Stimulated activated CD8-positive, alpha-beta memory T cell treated with anti-CD3 and anti-CD28 coated beads, Interleukin-4, amount 100 ng/mL, for 48 hours (primary cell): ENCODE results near the gene LGALS9B.
"Not testable (repeated sequence)": the region's sequence is repeated elsewhere in the genome, so short reads cannot be mapped to it uniquely, and the experiment has no call there.

Source experiments
- DNase-seq: peaks from one replicate; pipeline ENCODE4 v3.0.0-alpha.2; 2020

LGALS9B gene

DNA sequence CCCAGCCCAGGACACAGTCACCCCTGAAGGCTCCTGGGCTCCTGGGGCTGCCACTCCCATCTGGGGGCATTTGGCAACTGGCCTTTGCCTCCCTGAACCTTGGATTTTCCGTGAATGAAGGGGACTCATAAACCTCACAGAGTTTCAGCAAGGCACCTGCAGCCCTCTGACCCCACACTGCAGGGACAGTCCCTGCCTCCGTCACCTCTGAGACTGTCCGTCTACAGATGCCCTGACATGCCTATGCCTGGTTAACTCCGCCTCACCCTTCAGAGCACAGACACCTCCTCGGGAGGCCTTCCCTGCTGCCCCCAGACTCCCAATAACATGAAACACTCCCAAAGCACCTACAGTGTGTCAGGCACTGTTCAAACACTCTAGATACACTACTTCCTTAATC, 786 bp downstream of the LGALS9B start:
- DNase-seq, result not testable (repeated sequence)

DNA sequence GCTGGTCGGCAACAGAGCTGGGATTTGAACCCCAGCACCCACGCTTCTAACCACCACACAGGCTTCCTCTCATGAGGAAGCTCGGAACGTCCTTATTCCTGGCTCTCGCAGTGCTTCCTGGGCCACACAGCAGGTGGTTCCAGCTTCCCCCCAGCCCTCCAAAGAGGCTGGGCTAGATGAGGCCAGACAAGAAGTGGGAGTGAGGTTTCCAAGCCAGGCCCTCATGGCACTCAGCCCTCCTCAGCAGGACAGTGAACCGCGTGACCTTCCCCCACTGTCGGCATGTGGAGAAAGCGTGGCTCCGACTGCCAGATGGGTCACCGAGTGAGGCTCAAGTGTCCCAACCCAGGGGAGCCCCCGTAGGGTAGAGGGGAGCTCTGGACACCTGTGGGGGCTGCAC, 1.8 kb downstream of the LGALS9B start:
- DNase-seq, result not testable (repeated sequence)

DNA sequence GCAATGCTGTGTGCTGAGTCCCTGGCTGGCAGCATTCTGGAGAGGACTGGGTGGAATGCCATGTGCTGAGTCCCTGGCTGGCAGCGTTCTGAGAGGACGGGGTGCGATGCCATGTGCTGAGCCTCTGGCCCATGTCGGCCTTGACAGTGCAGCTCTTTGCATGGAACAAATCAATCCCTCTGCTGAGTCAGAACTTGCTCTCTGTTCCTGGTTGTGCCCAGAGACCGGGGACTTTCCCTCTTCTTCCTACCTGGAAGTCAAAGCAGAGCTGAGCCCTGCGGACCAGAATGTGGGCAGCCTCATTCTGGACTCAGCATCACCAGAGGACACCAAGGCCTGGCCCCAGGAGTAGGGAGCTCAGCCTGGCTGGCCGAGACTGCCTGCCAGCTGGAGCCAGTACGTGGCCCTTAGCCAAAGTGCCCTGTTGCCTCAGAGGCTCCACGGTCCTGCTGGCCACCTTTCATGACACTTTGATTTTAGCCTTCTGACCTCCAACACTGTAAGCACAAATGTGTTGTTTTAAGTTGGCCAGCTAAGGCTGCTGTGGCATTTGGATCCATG, 2.4 kb downstream of the LGALS9B start:
- DNase-seq, result not testable (repeated sequence)

DNA sequence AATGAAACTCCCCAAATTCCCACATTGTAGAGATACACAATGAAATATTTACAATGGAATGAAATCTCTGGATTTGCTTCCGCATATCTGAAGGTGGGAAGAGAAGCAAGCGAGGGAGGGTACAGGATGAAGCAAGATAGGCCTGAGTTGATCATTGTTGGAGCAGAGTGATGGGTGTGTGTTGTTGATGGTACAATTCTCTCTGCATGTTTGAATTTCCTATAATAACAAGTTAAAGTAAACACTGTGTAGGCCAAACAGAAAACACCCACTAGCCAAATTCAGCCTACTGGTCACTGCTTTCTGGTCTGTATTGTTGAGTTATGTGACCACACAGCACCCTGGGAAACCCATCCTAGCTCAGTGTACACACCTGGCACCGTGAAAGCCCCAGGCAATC, 5.2 kb downstream of the LGALS9B start:
- not testable (repeated sequence) for DNase-seq

DNA sequence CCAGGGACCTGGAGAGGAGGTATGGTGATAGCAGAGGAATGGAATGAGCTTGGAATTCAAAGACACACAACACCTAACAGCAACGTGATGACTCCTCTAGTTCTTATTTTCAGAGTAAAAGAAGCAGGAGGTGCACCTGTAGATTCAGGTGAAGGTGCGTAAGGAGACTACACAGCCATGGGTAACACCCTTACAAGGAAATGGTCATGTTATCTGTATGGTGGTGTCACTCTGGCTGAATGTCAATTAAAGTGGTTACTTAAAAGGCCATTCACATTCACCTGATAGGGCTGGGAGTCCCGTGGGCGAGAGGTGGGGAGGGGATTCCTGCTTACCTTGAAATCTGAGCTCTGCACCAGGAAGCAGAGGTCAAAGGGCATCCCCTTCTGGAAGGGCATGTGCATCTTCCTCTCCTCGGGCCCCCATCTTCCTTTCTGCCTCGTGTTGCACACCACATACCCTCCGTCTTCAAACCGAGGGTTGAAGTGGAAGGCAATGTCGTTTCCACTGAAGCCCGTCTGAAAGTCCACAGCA, 9.4 kb downstream of the LGALS9B start:
- DNase-seq, result not testable (repeated sequence)

DNA sequence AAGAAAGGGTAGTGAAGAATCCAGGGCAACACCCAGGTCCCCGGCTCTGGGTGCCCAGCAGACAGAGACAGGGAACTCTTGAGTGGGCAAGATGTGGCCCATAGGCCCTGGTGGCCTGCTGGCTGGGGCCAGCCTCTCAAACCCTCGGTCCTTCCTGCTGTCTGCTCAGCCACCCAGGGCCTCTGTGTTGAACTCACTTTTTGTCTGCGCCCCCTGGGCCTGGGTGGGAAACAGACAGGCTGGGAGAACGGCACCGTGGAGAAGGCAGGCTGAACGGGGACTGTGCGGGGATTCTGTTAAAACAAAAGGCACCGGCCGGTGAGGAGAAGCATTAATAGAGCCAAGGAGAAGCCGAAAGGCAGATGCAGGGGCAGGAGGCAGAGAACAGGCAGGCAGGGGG, 12.2 kb downstream of the LGALS9B start:
- not testable (repeated sequence) for DNase-seq

DNA sequence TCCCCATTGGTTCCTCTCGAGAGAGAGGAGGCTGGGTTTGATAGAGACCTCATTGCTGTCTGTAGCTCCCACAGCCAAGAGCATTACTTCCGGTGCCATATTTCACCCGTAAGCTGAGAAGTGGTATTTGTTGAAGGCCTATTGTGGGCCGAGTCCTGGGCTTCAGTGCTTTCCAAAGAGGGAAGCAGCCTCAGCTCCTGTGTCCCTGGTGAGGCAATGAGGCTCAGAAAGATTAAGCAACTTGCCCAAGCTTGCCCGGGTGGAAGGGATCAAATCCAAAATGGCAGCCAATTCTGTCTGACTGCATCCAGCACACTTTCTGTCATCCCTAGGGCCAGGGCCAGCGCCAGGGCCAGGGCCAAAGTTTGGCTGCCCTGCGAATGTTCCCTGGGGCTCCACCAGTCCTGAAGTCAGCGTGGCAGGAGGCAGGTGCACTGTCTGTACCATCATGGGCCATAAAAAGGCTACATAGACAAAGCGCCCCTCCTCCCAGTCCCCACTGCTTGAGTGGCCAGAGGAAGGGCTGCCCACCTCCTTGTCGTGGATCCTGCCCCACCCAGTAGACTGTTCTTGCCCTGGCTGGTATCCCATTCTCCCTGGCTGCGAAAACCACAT, 13.4 kb downstream of the LGALS9B start:
- not testable (repeated sequence) for DNase-seq

DNA sequence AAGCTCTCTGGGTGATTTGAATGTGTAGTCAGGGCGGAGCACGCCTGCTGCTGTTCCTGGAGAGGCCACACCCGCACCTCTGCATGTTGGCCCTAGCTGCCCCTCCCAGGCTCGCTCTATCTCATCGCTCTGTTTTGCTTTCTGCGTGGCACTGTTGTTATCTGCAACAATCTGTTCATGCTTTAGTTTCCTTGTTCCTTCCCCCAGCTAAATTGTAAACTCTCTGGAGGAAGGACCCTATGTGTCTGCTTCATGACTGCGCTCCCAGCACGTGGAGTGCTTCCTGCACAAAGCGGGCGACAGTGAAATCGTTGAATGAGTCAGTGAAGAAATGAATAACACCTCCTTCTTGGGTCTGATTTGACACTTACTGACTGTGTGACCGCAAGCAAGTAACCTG, 16.5 kb downstream of the LGALS9B start:
- peak; percentile 42 for DNase-seq

DNA sequence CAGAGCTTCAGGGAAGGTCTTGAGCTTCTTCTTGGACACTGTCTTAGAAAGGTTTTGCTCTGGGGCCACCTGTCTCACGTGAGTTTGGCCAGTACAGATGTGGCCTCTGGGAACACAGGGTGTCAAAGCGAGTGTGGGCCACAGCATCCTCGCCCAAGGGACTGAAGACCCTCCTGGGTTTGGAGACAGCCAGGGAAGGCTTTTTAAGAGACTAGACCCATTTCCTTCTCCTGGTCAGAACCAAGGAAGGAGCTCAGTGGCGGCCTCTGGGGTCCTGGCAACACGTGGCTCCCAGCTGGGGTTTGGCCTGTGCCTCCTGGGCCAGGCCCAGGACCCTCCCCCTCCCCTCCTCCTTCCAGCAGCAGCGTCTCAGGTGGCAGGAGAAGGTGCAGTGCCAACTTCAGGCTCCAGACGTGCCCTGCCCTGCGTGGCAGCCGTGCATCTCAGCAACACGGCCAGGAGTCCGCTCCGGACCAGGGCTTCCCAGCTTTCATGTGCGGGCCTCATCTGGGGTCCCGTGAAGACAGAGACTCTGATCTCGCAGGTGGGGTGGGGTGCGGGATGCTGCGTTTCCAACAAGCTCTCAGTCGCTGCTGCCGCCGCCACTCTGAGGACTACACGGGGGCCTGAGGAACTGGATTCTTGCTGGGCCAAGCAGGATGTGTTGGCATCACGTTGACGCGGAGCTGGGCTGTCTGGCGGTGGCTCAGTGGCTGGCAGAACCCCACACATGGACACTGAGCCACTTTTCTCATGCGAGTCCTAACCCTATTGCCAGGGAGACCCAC, 19.6 kb downstream of the LGALS9B start:
- not testable (repeated sequence) for DNase-seq

DNA sequence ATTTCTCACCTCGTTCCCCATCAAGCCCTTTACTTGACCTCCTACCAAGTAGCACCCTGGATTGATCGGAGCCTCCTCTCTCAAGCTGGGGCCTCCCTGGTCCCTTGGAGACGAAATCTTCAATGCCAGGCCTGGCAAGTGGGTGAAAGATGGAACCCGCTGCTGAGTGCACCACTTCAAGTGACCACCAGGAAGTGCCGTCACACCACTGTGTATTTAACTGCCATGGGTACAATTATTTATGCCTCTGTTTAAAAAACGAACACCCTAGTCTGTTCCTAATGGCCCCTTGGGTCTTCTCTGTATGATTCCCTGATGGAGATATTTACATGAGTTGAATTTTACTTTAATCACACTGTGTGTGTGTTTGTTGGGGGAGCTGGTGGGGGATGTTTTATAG, 20.4 kb downstream of the LGALS9B start:
- not testable (repeated sequence) for DNase-seq

DNA sequence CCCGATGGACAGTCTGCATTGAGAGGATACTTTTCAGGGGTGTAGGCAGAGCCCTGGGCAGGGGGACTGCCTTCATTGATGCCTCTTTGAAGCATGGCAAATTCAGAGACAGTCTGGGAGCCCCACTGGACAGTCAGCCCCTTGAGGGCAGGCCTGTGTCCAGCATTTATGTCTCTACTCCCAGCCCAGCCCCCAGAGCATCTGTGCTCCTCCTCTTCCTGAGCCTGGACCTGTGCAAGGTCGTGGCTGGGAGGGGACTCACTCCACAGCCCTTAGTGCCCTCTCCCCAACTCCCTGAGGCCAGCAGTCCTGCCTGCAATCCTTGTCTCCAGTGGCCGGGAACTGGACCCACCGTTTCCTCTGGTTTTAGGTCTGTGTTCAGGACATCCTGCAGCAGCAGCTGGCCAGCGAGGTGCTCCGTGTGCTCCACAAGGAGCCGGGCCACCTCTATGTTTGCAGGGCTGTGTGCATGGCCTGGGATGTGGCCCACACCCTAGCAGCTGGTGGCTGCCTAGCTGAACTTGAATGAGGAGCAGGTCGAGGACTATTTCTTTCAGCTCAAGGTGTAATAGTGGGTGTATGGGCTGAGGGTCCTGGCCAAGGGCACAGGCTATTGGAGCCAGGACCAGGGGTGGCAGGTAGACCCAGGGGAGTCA, 22.6 kb downstream of the LGALS9B start:
- not testable (repeated sequence) for DNase-seq

DNA sequence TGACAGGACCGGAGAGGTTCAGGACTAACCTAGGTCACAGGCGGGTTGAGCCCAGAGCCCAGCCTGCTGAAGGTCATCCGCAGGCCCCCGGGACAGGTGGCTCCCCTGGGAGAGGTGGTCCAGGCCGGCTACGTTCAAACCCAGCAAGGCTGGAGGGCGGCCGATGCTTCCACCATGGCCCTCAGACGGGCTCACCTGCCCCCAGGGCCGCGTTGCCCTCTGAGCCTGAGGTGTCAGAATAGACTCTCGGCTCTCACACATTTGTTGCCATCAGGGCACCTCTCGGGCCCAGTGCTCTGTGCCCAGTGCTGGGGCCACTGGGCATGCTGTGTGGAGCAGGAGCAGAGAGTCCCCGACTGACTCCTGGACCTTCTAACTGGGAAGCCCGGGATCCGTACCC, 23.2 kb downstream of the LGALS9B start:
- not testable (repeated sequence) for DNase-seq

DNA sequence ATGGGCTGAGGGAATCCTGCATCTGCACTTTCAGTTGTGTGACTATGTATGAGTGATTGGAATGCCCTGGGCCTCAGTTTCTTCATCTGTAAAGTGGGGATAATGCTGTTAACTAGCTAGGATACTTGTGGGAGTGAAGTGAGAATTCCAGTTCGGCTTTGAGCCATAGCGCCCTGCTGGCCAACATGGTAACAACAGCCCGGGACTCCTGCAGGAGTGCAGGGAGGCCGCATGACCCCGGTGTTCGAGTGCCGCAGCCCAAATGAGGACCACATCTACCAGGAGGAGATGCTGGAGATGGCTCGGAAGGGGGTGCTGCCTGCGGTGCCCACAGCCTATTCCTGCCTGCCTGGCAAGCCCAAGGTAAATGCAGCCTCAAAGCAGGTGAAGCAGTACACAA, 23.7 kb downstream of the LGALS9B start:
- DNase-seq, result not testable (repeated sequence)

DNA sequence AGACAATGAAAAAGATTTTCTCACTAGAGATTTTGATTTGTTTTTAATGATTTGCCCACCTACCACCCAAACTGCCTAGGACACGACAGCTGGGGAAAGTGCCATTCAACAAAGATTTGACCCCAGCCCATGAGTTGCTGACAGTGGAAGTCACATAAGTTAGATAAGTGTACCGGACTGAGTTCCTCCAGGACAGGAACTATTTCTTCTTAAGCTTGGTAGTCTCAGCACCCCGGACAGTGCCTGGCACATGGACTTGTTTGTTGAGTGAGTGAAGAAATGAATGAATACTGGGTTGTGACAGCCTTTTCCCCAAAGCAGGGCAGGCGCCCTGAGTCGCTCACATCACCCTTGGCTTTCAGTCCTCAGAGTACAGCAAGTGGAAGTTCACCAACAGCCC, 26.7 kb downstream of the LGALS9B start:
- DNase-seq, result not testable (repeated sequence)

DNA sequence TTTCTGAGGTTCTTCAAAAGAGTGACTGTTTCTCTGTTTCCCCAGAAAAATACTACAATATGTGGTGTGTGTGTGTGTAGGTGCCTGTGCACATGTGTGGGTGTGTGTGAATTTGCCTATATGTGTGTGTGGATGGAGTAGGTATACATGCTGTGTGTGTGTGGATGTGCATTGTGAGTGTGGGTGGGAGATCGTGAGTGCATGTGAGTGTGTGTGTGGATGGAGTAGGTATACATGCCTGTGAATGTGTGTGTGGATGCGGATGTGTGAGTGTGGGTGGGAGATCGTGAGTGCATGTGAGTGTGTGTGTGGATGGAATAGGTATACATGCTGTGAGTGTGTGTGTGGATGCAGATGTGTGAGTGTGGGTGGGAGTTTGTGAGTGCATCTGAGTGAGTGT, 32.2 kb downstream of the LGALS9B start:
- DNase-seq, result not testable (repeated sequence)

DNA sequence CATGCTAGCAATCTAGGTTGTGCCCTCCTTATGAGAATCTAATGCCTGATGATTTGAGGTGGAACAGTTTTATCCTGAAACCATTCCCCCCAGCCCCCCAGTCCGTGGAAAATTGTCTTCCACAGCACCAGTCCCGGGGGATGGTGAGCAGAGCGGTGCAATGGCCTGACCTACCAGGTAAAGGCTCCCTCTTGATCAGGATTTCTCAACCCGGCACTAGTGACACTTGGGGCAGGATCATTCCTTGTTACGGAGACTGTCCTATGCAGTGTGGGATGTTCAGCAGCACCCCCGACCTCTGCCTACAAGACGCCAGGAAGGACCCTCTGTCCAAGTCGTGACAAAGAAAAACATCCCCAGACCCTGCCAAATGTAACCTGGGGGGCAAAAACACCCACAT, 34.0 kb downstream of the LGALS9B start:
- not testable (repeated sequence) for DNase-seq

DNA sequence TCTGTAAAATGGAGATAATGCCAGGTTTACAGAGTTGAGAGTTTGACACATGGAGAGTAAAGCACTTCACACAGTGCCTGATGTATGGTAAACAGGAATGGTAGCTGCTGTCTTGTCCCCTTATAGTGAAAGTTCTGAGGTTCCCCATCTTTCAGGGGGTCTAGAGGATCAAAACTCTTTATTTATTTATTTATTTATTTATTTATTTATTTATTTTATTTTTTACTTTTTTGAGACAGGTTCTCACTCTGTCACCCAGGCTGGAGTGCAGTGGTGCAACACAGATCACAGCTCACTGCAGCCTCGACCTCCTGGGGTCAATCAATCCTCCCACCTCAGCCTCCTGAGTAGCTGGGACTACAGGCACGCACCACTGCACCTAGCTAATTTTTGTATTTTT, 40.1 kb downstream of the LGALS9B start:
- not testable (repeated sequence) for DNase-seq

DNA sequence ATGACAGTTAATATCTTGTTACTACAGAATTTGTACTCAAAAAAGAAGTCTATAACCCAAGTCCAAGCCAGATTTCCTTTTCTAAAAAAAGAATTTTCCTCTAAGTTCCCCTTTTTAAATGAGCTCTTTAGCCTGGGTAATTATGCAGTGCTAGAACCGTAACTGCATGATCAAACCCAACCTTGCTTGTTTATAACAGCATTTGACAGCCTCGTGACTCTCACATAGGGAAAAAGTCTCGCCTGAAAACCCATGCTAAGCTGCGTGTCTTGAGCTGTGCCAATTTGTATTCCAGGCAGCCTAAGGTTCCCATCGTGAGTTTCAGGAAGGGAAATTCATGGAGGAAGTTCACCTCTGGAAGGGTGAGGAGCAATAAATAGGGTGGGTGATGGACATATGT, 44.5 kb downstream of the LGALS9B start:
- DNase-seq, result not testable (repeated sequence)

DNA sequence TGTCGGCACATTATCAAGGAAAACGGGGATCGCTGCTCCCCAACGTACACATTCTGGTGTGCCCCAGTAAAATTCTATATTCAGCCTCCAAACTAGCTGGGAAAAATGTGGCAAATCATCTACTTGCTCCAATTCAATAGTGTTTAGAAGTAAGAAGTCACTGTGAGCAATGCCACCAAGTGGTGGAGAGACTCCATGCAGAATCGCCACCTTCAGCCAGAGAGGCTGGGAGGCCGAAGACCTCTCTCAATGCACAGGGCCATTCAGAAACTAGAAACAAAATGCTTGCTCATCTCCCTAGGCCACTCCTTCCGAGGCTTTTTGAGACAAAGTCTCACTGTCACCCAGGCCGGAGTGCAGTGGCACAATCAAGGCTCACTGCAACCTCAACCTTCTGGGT, 48.5 kb downstream of the LGALS9B start:
- not testable (repeated sequence) for DNase-seq

DNA sequence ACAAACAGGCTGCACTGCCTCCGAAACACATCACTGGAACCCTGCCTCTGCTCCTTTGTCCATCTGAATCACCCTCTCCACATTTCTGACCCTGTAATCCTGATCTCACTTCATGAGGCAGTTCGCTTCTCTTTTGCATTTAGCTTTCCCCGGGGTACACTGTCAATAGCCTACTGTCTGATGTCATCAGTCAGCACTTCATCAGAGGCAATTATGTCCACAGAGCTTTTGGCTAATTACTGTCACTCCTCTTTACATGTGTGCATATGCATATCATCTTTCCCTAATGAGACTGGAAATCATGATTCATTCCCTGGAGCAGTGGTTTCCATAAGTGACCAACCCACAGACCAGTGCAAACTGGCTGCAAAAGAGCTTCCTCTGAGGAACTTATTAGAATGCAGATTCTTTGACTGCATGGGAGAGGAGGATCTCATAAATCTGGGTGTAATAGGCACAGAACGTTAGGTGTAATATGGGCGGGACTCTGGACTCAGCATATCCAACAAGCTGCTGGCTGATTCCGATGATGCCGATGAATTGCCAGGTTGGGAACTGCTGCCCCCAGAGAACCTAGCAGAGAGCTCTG, 49.8 kb downstream of the LGALS9B start:
- not testable (repeated sequence) for DNase-seq

DNA sequence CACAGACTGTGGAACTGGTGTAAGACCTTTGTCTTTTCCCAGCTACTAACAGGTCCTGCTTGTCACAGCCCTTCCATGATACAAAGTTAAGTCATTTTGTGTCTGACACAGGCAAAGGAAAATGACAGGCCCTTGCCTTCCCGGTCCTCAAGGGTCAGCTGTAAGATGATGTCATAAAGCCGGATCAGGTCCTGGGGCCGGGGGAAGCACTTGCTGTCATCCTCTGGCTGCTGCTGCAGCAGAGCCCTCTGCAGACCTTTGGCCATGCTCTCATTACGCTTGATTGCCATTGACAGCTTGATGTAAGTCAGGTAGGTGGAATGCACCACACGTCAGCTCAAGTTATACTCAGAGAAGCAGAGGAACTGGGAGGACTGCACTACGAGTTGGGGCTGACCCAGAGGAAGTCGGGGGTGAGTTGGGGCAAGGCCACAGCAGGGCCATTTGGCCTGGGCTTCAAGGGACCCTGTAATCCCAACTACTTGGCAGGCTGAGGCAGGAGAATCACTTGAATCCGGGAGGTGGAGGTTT, 50.9 kb downstream of the LGALS9B start:
- DNase-seq, result not testable (repeated sequence)

DNA sequence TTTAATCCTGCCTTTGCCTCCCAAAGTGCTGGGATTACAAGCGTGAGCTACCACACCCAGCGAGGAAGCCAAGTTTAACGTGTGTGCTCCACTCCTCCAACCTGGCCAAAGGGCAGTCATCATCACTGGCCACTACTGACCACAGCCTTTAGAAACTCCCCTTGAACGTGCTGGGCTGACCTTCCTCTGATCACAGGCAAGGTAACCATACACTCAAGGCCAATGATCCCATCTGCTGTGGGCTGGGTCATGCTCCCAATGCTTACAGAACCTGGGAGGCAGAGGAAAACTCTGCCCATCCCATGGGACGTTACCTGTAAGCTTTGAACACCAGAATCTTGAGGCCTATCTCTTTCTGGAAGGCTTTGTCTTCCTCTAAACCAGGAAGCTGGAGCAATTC, 51.9 kb downstream of the LGALS9B start:
- DNase-seq, result not testable (repeated sequence)
